Esophagus (tissue), 2 donors: ENCODE measurements around the gene HTR3C. TPM values are rescaled to one million over a fixed set of nuclear protein-coding genes. Genes with fewer than 3 reads are reported as not detected.
"Not testable (repeated sequence)": the region's sequence is repeated elsewhere in the genome, so short reads cannot be mapped to it uniquely, and the experiment has no call there.

Experiments used
- H3K27ac ChIP-seq, 2 donors: one replicate each; pipeline ENCODE4 v1.5.1; 2013; ENCODE audit warnings: low read depth in 2 of 2, mild to moderate bottlenecking in 2 of 2, inconsistent platforms in 1 of 2, low read length in 1 of 2, moderate library complexity in 1 of 2
- H3K27me3 ChIP-seq, 2 donors: one replicate each; pipeline ENCODE4 v1.6.1; 2013; ENCODE audit warnings: low read length in 2 of 2, control low read depth in 1 of 2, mild to moderate bottlenecking in 1 of 2; ENCODE audit not compliant: insufficient read depth in 2 of 2, control insufficient read depth in 1 of 2
- H3K36me3 ChIP-seq, 2 donors: one replicate each; pipeline ENCODE4 v1.6.1; 2013; ENCODE audit warnings: low read length in 1 of 2; ENCODE audit not compliant: control insufficient read depth in 2 of 2, insufficient read depth in 2 of 2
- H3K4me1 ChIP-seq, 2 donors: one replicate each; pipeline ENCODE4 v1.6.1; 2013; ENCODE audit warnings: low read length in 1 of 2; ENCODE audit not compliant: control insufficient read depth in 2 of 2, insufficient read depth in 2 of 2
- H3K4me3 ChIP-seq, 2 donors: one replicate each; pipeline ENCODE4 v1.5.1; 2013; ENCODE audit warnings: low read length in 2 of 2, mild to moderate bottlenecking in 2 of 2, low read depth in 1 of 2, moderate library complexity in 1 of 2
- H3K9me3 ChIP-seq, 2 donors: one replicate each; pipeline ENCODE4 v1.6.1; 2013; ENCODE audit warnings: mild to moderate bottlenecking in 2 of 2, low read depth in 1 of 2, low read length in 1 of 2, moderate library complexity in 1 of 2; ENCODE audit not compliant: control insufficient read depth in 2 of 2, insufficient read depth in 1 of 2
- WGBS, 2 donors: extraction: QIAGEN DNeasy Blood & Tissue Kit; methylation state at CpG; one replicate each; pipeline ENCODE4 v1.1.7; 2013; 5-methylcytosine and 5-hydroxymethylcytosine counted together
- polyA plus RNA-seq, 2 donors: library from polyadenylated mRNA; stranded (reverse); fragments of 200-250 nt; gene quantifications; one replicate each; pipeline ENCODE4 v1.2.3, GENCODE V29; 2013
- donor health status: healthy with polysubstance abuse.
- donor health status: Bipolar disorder and iron deficiency.

The HTR3C gene
- polyA plus RNA-seq, 2 donors: not detected

GRCh38 chr3:184030536-184030935, 22.3 kb upstream of the HTR3C start:
- H3K27ac ChIP-seq: no peak overlapping the region
- no peaks in the 10 kb centered on the region for H3K27me3 ChIP-seq
- H3K9me3 ChIP-seq: no peaks in the 10 kb centered on the region
- no peaks in the 10 kb centered on the region for H3K36me3 ChIP-seq
- H3K4me3 ChIP-seq: no peak overlapping the region
- peaks cover 0 to 5% of the 10 kb centered on the region in 2 donors for H3K4me1 ChIP-seq
- 80 to 86% methylated on average over 3 of the region's 3 CpGs for WGBS, 2 donors

GRCh38 chr3:184031187-184031792, 21.6 kb upstream of the HTR3C start, which contains the start of gene HTR3D:
HTR3D (plus strand) TSS chr3:184031742; CDS start chr3:184031742, 0 bp downstream.
- no peaks in the 10 kb centered on the region for H3K27me3 ChIP-seq
- WGBS, 2 donors: 54 to 55% methylated on average over 4 of the region's 4 CpGs

GRCh38 chr3:184037816-184038215, 15.0 kb upstream of the HTR3C start:
- Histone ChIP-seq H3K36me3 (no peaks in the 10 kb centered on the region), H3K27ac (no peak overlapping the region), H3K27me3 (no peaks in the 10 kb centered on the region), H3K9me3 (no peaks in the 10 kb centered on the region), H3K4me3 (no peak overlapping the region), H3K4me1 (peaks cover 0 to 4% of the 10 kb centered on the region in 2 donors)
- 69 to 75% methylated on average over 7 of the region's 7 CpGs for WGBS, 2 donors

More at GRCh38 chr3:184031187-184031792, 21.6 kb upstream of the HTR3C start, which contains the start of gene HTR3D:
- no peak within 1 kb of the TSS for H3K4me3 ChIP-seq
- H3K27ac ChIP-seq: no peak within 1 kb of the TSS
- no peaks in the 10 kb centered on the region for H3K9me3 ChIP-seq
- H3K36me3 ChIP-seq: no peaks in the 10 kb centered on the region
- peaks cover 0 to 5% of the 10 kb centered on the region in 2 donors for H3K4me1 ChIP-seq

- H3K4me3 ChIP-seq, H3K27me3 ChIP-seq, H3K9me3 ChIP-seq, H3K27ac ChIP-seq, H3K4me1 ChIP-seq, H3K36me3 ChIP-seq: not testable (repeated sequence)
- WGBS, 2 donors: 77 to 82% methylated on average over 9 of the region's 9 CpGs
Measured at GRCh38 chr3:184038307-184038706, 14.5 kb upstream of the HTR3C start.

GRCh38 chr3:184039414-184039813, 13.4 kb upstream of the HTR3C start:
- no peak overlapping the region for H3K4me3 ChIP-seq
- WGBS, 2 donors: 30 to 46% methylated on average over 5 of the region's 5 CpGs
- peak overlapping the region in 1 of 2 donors; percentile 19 for H3K27ac ChIP-seq
- no peaks in the 10 kb centered on the region for H3K27me3 ChIP-seq
- no peaks in the 10 kb centered on the region for H3K9me3 ChIP-seq
- H3K36me3 ChIP-seq: no peaks in the 10 kb centered on the region
- H3K4me1 ChIP-seq: peaks cover 0 to 4% of the 10 kb centered on the region in 2 donors

- Histone ChIP-seq H3K4me3 (no peak overlapping the region), H3K27me3 (no peaks in the 10 kb centered on the region), H3K36me3 (no peaks in the 10 kb centered on the region), H3K9me3 (no peaks in the 10 kb centered on the region), H3K27ac (no peak overlapping the region), H3K4me1 (peaks cover 0 to 4% of the 10 kb centered on the region in 2 donors)
- WGBS, 2 donors: 62 to 70% methylated on average over 3 of the region's 3 CpGs
Measured at GRCh38 chr3:184040010-184040409, 12.8 kb upstream of the HTR3C start.

GRCh38 chr3:184042617-184043016, 10.2 kb upstream of the HTR3C start:
- Histone ChIP-seq H3K27me3 (no peaks in the 10 kb centered on the region), H3K9me3 (no peaks in the 10 kb centered on the region), H3K4me1 (peaks cover 0 to 4% of the 10 kb centered on the region in 2 donors), H3K27ac (no peak overlapping the region), H3K4me3 (no peak overlapping the region), H3K36me3 (no peaks in the 10 kb centered on the region)
- 87 to 94% methylated on average over 1 of the region's 1 CpG for WGBS, 2 donors

- Histone ChIP-seq H3K27me3 (no peaks in the 10 kb centered on the region), H3K36me3 (no peaks in the 10 kb centered on the region), H3K27ac (no peak overlapping the region), H3K4me1 (no peaks in the 10 kb centered on the region), H3K4me3 (no peak overlapping the region), H3K9me3 (no peaks in the 10 kb centered on the region)
- 89 to 93% methylated on average over 5 of the region's 5 CpGs for WGBS, 2 donors
Measured at GRCh38 chr3:184045995-184046394, 6.9 kb upstream of the HTR3C start.

GRCh38 chr3:184050217-184050847, 2.5 kb upstream of the HTR3C start:
- no peak overlapping the region for H3K4me3 ChIP-seq
- no peak overlapping the region for H3K27ac ChIP-seq
- H3K4me1 ChIP-seq: no peaks in the 10 kb centered on the region
- H3K27me3 ChIP-seq: peaks cover 0 to 2% of the 10 kb centered on the region in 2 donors
- H3K36me3 ChIP-seq: no peaks in the 10 kb centered on the region
- 82 to 84% methylated on average over 7 of the region's 7 CpGs for WGBS, 2 donors
- no peaks in the 10 kb centered on the region for H3K9me3 ChIP-seq

- Histone ChIP-seq H3K27me3 (peaks cover 0 to 2% of the 10 kb centered on the region in 2 donors), H3K36me3 (no peaks in the 10 kb centered on the region), H3K4me3 (no peak overlapping the region), H3K27ac (no peak overlapping the region), H3K9me3 (no peaks in the 10 kb centered on the region), H3K4me1 (no peaks in the 10 kb centered on the region)
- WGBS, 2 donors: 48 to 54% methylated on average over 9 of the region's 9 CpGs
Measured at GRCh38 chr3:184058029-184058428, 5.2 kb downstream of the HTR3C start.
